Measurements from ENCODE around the gene GREB1L.

Gene GREB1L

GRCh38 chr18:21386523-21387240 is 144.7 kb downstream of the GREB1L start:
- no peak for DNase-seq

GRCh38 chr18:21387886-21388285 is 145.9 kb downstream of the GREB1L start:
- DNase-seq: no peak

- no peak for DNase-seq
Measured at GRCh38 chr18:21389283-21389682, 147.3 kb downstream of the GREB1L start.

GRCh38 chr18:21389903-21390302 is 147.9 kb downstream of the GREB1L start:
- no peak for DNase-seq

GRCh38 chr18:21391074-21391673 is 149.1 kb downstream of the GREB1L start:
- no peak for DNase-seq

GRCh38 chr18:21393986-21394385 is 152.0 kb downstream of the GREB1L start:
- no peak for DNase-seq

GRCh38 chr18:21398121-21398520 is 156.1 kb downstream of the GREB1L start:
- DNase-seq: no peak

- DNase-seq: no peak
Measured at GRCh38 chr18:21402272-21402671, 160.2 kb downstream of the GREB1L start.

GRCh38 chr18:21404426-21404825 is 162.4 kb downstream of the GREB1L start:
- no peak for DNase-seq

GRCh38 chr18:21406116-21406515 is 164.1 kb downstream of the GREB1L start:
- no peak for DNase-seq

- DNase-seq: no peak
Measured at GRCh38 chr18:21408681-21409080, 166.6 kb downstream of the GREB1L start.

- no peak for DNase-seq
Measured at GRCh38 chr18:21433436-21433835, 191.4 kb downstream of the GREB1L start.

- DNase-seq: no peak
Measured at GRCh38 chr18:21439431-21439846, 197.4 kb downstream of the GREB1L start.

- no peak for DNase-seq
Measured at GRCh38 chr18:21441670-21442069, 199.6 kb downstream of the GREB1L start.

GRCh38 chr18:21443776-21444464 is 201.9 kb downstream of the GREB1L start:
- no peak for DNase-seq

- DNase-seq: no peak
Measured at GRCh38 chr18:21444465-21445212, 202.6 kb downstream of the GREB1L start.

- DNase-seq: no peak
Measured at GRCh38 chr18:21448299-21448698, 206.3 kb downstream of the GREB1L start.

GRCh38 chr18:21449367-21450290 is 207.6 kb downstream of the GREB1L start:
- no peak for DNase-seq

- DNase-seq: no peak
Measured at GRCh38 chr18:21450503-21450902, 208.5 kb downstream of the GREB1L start.

- DNase-seq: no peak
Measured at GRCh38 chr18:21450913-21451312, 208.9 kb downstream of the GREB1L start.

- DNase-seq: no peak
Measured at GRCh38 chr18:21451851-21452250, 209.8 kb downstream of the GREB1L start.

GRCh38 chr18:21452276-21452780 is 210.3 kb downstream of the GREB1L start:
- DNase-seq: no peak

Data from CD4-positive, alpha-beta T cell treated with Interleukin-17A for 1 hour (primary cell).